B cell (primary cell): Measurements from ENCODE around the gene EDARADD.

Source experiments
- CTCF ChIP-seq: fragments of 200-600 bp; IDR thresholded peaks from one replicate; pipeline ENCODE4 v1.8.0; 2022; ENCODE audit warnings: antibody characterized with exemption, mild to moderate bottlenecking
- EZH2 ChIP-seq: IDR thresholded peaks from 2 replicates; pipeline ENCODE4 v1.6.1; 2012; ENCODE audit warnings: borderline replicate concordance, low read depth, mild to moderate bottlenecking, moderate library complexity, low read length; ENCODE audit not compliant: insufficient read depth, poor library complexity, severe bottlenecking

- peak; percentile 85 for TF ChIP-seq CTCF
- no peak for TF ChIP-seq EZH2
These were observed 95.8 kb downstream of the EDARADD start for GRCh38 chr1:236489710-236490377.
